GM12878 (cell line): ENCODE measurements around the gene THBS3. TPM values are rescaled to one million over a fixed set of nuclear protein-coding genes. Genes with fewer than 3 reads are reported as not detected.

Source experiments
- ATF7 ChIP-seq: fragments of 450-650 bp; IDR thresholded peaks from 2 replicates; pipeline ENCODE4 v1.6.1; 2016; ENCODE audit warnings: low read depth, mild to moderate bottlenecking
- BCL11A ChIP-seq: IDR thresholded peaks from 2 replicates; pipeline ENCODE4 v1.6.1; 2011; ENCODE audit warnings: low read depth, low read length
- BHLHE40 ChIP-seq, 2 experiments: fragments of 450-650 bp in 1 of 2; IDR thresholded peaks; 2 replicates each; pipeline ENCODE4 v1.6.1; 2011 to 2017; ENCODE audit warnings: low read depth in 2 of 2, borderline replicate concordance in 1 of 2, improper control_type of control experiment in 1 of 2, low read length in 1 of 2, mild to moderate bottlenecking in 1 of 2
- BMI1 ChIP-seq: fragments of 450-650 bp; IDR thresholded peaks from 2 replicates; pipeline ENCODE4 v1.6.1; 2016; ENCODE audit warnings: mild to moderate bottlenecking, moderate library complexity, borderline replicate concordance
- CEBPB ChIP-seq, 2 experiments: fragments of 150-350 bp in 1 of 2; IDR thresholded peaks; 2 replicates each; pipeline ENCODE4 v1.6.1; 2012 to 2014; ENCODE audit warnings: low read depth in 2 of 2, low read length in 2 of 2, borderline replicate concordance in 1 of 2, inconsistent platforms in 1 of 2
- EED ChIP-seq: sonication (generic); IDR thresholded peaks from 2 replicates; pipeline ENCODE4 v1.6.1; 2016; ENCODE audit warnings: antibody characterized with exemption, low read depth
- EGR1 ChIP-seq, 2 experiments: IDR thresholded peaks; 1 replicate in 1 of 2; 2 replicates in 1 of 2; pipeline ENCODE4 v1.6.1; 2011 to 2012; ENCODE audit warnings: low read depth in 2 of 2, low read length in 2 of 2, borderline replicate concordance in 1 of 2, mild to moderate bottlenecking in 1 of 2, moderate library complexity in 1 of 2
- FOS ChIP-seq: IDR thresholded peaks from 3 replicates; pipeline ENCODE4 v1.6.1; 2011; ENCODE audit warnings: borderline replicate concordance; ENCODE audit not compliant: insufficient read length; ENCODE audit errors: extremely low read depth
- FOXK2 ChIP-seq: fragments of 450-650 bp; IDR thresholded peaks from 2 replicates; pipeline ENCODE4 v1.6.1; 2017; ENCODE audit warnings: mild to moderate bottlenecking, moderate library complexity
- FOXM1 ChIP-seq: IDR thresholded peaks from 2 replicates; pipeline ENCODE4 v1.6.1; 2012; ENCODE audit warnings: low read depth, mild to moderate bottlenecking, inconsistent platforms, low read length, moderate library complexity
- LARP7 ChIP-seq: fragments of 450-650 bp; IDR thresholded peaks from 2 replicates; pipeline ENCODE4 v1.6.1; 2017; ENCODE audit warnings: mild to moderate bottlenecking
- MAX ChIP-seq: IDR thresholded peaks from 2 replicates; pipeline ENCODE4 v1.6.1; 2012; ENCODE audit warnings: low read depth, low read length, improper control_type of control experiment
- PML ChIP-seq: IDR thresholded peaks from 2 replicates; pipeline ENCODE4 v1.6.1; 2012; ENCODE audit warnings: low read length, inconsistent platforms
- POU2F2 ChIP-seq: IDR thresholded peaks from 3 replicates; pipeline ENCODE4 v1.6.1; 2011; ENCODE audit warnings: low read depth, mild to moderate bottlenecking, low read length, borderline replicate concordance
- RCOR1 ChIP-seq: conservative IDR thresholded peaks from 2 replicates; pipeline ENCODE4 v1.6.1; 2012; ENCODE audit warnings: low read depth, low read length, improper control_type of control experiment
- RELA ChIP-seq: fragments of 450-650 bp; IDR thresholded peaks from 2 replicates; pipeline ENCODE4 v1.8.0; 2014; ENCODE audit warnings: borderline replicate concordance; ENCODE audit not compliant: partially characterized antibody
- RELB ChIP-seq: fragments of 450-650 bp; IDR thresholded peaks from 2 replicates; pipeline ENCODE4 v1.6.1; 2017; ENCODE audit warnings: low read depth, mild to moderate bottlenecking, moderate library complexity
- SIN3A ChIP-seq: IDR thresholded peaks from 2 replicates; pipeline ENCODE4 v1.6.1; 2012; ENCODE audit warnings: low read depth, low read length, improper control_type of control experiment
- SPI1 ChIP-seq: IDR thresholded peaks from 2 replicates; pipeline ENCODE4 v1.6.1; 2011; ENCODE audit warnings: low read depth, mild to moderate bottlenecking, low read length, moderate library complexity, borderline replicate concordance; ENCODE audit not compliant: insufficient read depth
- SREBF2 ChIP-seq: IDR thresholded peaks from 2 replicates; pipeline ENCODE4 v1.6.1; 2012; ENCODE audit warnings: mild to moderate bottlenecking, low read length
- TAF1 ChIP-seq: IDR thresholded peaks from 2 replicates; pipeline ENCODE4 v1.6.1; 2011; ENCODE audit warnings: mild to moderate bottlenecking, low read depth, low read length, borderline replicate concordance
- YBX1 ChIP-seq: fragments of 450-650 bp; IDR thresholded peaks from 2 replicates; pipeline ENCODE4 v1.6.1; 2016; ENCODE audit warnings: antibody characterized with exemption
- ZBTB40 ChIP-seq: fragments of 450-650 bp; IDR thresholded peaks from 2 replicates; pipeline ENCODE4 v1.6.1; 2016; ENCODE audit warnings: mild to moderate bottlenecking, moderate library complexity, borderline replicate concordance
- ZNF274 ChIP-seq: IDR thresholded peaks from one replicate; pipeline ENCODE4 v1.8.0; 2011; ENCODE audit not compliant: insufficient read length, insufficient read depth
- polyA plus RNA-seq, 11 experiments: library from polyadenylated mRNA; depleted of rRNA in 4 of 11; unstranded in 6 of 11; stranded (reverse) in 5 of 11; fragments of >200 nt; fragmentation: Nextera tagmentation in 4 of 11; fragmentation: Illumina TruSeq in 1 of 11; extraction: Ambion mirVana in 4 of 11; extraction: Trizol in 1 of 11; gene quantifications; 1 replicate in 1 of 11; 2 replicates in 10 of 11; pipeline versions ENCODE4 v1.2.1 to v1.2.3, GENCODE V29; 2011 to 2016; ENCODE audit warnings: inconsistent platforms in 2 of 11, missing spikeins in 2 of 11, low read depth in 1 of 11
- total RNA-seq, 4 experiments: library from RNA; depleted of rRNA in 3 of 4; stranded (reverse); fragments of >200 nt in 3 of 4; fragmentation: Illumina TruSeq in 1 of 4; extraction: Trizol in 1 of 4; gene quantifications; 2 replicates each; pipeline versions ENCODE4 v1.2.1 to v1.2.3, GENCODE V29; 2013 to 2021

The THBS3 gene
- total and polyA plus RNA-seq, 10 of the 15 experiments (the other 5 are each of a cell fraction or from before 2014, with no cell fraction given): 0.66 to 3.6 (median 2.0) TPM

- TF ChIP-seq SREBF2 (no peak), ZBTB40 (peak; percentile 48; the same call in 1 of the 2 replicates), EED (peak; percentile 86), FOXM1 (peak; percentile 78; the same call in 1 of the 2 replicates), SIN3A (0 out of 2 replicates have a peak, but pooled peaks have one; percentile 69), ATF7 (peak; percentile 91), BMI1 (no peak), FOS (peak; percentile 7), BHLHE40 (IDR thresholded peaks at IDR 0.05; ENCODE audit: borderline replicate concordance in 1 of 2, low read depth in 2 of 2, low read length in 1 of 2) (peak; percentile 78 to 92), FOXK2 (peak; percentile 86), RCOR1 (peak; percentile 87; the same call in 1 of the 2 replicates), RELB (peak; percentile 84), SPI1 (no peak), RELA (peak; percentile 47), MAX (peak; percentile 46; the same call in 1 of the 2 replicates), LARP7 (peak; percentile 95), CEBPB (IDR thresholded peaks at IDR 0.05; ENCODE audit: borderline replicate concordance in 1 of 2, low read depth in 2 of 2, low read length in 2 of 2) (no peak), YBX1 (no peak), TAF1 (peak; percentile 86), POU2F2 (peak; percentile 73), ZNF274 (no peak), PML (peak; percentile 97; the same call in 1 of the 2 replicates), BCL11A (peak; percentile 78), EGR1 (IDR thresholded peaks at IDR 0.05; ENCODE audit: borderline replicate concordance in 1 of 2, low read depth in 2 of 2, low read length in 2 of 2) (peak in 1 of 2 experiments; percentile 64; a peak in 2 of 3 replicates)
Measured at GRCh38 chr1:155244368-155245162, 36.9 kb upstream of the THBS3 start (continued).
